Suppressor macrophage treated with lipopolysaccharide for 1 hour (primary cell): ENCODE data around the gene BLOC1S5.
"Not testable (repeated sequence)": the region's sequence is repeated elsewhere in the genome, so short reads cannot be mapped to it uniquely, and the experiment has no call there.

ENCODE experiments used
- DNase-seq, 3 donors: peaks; one replicate each; pipeline ENCODE4 v3.0.0-alpha.2; 2020 to 2022

BLOC1S5 gene

DNA sequence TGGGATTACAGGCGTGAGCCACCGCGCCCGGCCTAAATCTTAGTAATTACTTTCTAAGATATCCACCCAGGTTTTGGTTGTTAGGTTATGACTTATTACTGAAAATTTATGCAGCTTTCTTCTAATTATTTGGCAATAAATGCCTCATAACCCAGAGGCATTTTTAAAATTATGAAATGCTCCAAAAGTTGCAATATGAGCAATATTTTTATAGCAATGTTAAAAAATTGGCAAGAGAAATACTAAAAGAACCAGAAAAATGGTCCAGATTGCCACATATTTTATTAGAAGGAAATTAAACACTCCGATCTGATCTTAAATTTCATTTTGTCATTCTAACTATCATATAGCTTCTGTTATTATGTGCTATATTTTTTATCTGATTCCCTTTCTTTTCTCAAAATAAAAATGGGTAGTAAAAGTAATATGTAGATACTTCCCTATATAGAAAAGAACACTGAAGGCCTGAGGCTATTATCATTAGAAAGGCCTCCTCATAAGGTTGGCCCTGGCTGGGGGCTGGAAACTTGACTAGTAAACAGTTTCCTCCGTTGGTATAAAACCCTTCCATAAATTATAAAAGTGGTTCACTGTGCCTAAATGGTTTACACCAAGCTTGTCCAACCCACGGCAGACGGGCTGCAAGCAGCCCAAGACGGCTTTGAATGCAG is 22.1 kb downstream of the BLOC1S5 start:
- DNase-seq = peak in 2 of 3 donors; percentile 40 to 48

DNA sequence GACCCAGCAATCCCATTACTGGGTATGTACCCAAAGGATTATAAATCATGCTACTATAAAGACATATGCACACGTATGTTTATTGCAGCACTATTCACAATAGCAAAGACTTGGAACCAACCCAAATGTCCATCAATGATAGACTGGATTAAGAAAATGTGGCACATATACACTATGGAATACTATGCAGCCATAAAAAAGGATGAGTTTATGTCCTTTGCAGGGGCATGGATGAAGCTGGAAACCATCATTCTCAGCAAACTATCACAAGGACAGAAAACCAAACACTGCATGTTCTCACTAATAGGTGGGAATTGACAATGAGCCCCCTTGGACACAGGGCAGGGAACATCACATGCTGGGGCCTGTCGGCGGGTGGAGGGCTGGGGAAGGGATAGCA is 30.1 kb downstream of the BLOC1S5 start:
- not testable (repeated sequence) for DNase-seq

DNA sequence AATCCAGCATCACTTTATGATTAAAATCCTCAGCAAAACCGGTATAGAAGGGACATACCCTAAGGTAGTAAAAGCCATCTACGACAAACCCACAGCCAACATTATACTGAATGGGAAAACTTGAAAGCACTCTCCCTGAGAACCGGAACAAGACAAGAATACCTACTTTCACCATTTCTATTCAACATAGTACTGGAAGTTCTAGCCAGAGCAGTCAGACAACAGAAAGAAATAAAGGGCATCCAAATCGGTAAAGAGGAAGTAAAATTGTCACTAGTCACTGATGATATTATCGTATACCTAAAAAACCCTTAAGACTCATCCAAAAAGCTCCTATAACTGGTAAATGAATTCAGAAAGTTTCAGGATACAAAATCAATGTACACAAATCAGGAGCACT is 33.3 kb downstream of the BLOC1S5 start:
- peak in 1 of 3 donors; percentile 21 for DNase-seq

DNA sequence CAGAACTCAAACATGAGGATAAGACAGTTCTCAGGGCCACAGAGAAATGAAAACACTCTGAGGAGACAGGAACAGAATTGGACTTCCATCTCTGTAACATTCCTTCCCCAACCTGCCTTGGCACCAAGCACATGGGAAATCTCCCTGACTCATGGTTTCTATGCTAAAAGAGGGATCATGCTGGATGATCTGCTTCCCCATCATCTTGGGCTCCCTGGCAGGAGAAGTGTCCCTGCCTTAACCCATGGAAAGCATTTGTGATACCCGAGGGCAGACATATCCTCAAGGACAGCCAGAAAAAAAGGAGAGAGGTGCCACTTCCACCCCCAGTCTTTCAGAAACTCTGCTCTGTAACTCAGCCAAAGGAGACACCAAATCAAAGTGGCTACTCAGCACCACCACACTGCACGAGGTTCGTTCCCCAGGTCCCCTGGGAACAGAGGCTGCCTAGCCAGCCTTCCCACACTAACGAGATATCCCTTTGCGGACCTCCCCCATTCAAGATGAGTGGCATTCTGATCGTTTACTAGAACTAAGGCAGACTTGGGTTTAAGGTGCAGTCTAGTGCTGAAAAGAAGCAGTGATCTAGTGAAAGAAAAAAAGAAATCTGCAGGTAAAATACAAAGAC is 34.8 kb downstream of the BLOC1S5 start:
- DNase-seq = peak in 1 of 3 donors; percentile 7

DNA sequence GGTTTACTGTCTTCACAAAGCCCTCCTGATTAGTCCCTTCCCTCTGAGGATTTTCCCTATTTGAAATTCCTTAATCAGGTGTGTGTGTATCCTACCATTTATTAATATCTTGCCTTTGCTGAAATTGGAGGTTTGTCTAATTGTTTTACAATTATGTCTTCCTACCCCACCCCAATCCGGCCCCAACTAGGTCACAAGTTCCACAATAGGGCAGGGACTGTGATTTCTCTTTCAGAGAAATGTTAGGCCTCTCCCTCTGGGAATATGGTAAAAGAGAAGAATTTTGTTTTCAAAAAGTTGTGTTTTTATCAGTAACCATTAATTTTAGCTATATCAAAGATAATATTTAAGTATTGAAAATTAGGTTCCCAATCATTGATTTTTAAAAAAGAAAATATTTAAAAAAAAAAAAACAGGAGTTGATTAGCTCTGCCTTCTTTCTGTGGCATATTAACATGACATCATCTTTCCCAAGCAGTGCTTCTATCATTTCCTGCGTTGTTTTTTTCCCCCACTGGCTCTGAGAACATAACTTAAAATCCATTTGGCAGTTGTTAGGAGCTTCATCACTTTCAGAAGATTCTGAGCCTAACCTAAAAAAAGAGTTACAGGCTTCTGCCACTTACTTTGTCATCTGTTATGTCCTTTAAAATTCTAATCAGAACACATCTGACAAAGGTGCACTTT is 36.1 kb downstream of the BLOC1S5 start:
- DNase-seq = no peak

DNA sequence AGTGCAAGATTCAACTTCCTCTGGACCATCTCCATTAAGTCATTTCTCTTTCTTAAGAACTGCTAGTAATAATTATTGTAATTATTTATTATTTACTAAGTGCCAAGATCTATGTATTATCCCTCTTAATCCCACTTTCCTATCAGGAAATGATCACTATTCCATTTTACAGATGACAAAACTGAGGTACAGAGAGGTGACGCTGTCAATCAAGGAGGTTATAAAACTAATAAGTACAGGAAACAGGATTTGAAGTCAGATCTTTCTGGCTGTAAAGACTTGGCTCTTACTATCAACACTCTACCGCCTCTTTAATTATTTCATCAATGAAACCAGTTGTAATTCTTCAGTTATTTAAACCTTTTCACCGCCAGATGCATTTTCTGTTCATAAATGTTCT is 37.4 kb downstream of the BLOC1S5 start:
- DNase-seq = no peak

DNA sequence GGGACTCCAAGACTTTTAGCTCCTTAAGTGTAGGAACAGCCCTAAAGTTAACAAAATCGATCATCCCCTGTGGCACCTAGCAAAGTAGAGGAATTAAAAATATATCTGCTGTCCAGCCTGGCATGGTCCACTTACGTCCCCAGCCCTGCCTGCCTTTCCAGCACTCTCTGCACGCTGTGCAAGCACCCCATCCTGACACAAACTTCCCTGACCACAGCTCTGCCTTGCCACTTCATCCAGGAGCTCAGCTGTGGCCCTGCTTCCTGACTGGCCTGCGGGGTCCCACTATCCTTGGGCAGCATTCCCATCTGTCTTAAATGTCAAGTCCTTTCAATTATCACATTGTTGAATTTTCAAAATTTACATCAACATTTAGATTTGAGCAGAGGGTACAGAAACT is 39.0 kb downstream of the BLOC1S5 start:
- DNase-seq = no peak

DNA sequence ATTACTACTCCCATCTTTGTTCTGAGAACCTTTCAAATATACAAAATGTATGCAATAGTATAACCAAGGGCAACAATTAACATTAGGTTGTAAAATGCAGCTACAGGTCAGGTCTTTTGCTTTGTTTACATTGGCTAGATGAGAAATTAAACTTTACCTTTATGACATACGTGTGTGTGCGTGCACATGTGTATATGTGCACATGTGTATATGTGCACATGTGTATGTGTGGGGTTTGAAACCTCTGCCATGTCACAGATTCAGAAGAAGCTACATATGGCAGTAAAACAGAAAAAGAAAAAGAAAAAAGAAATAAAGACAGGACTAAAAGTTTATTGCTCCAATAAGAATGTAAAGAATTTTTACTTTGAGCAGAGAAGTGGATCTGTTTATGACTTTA is 40.6 kb downstream of the BLOC1S5 start:
- no peak for DNase-seq

DNA sequence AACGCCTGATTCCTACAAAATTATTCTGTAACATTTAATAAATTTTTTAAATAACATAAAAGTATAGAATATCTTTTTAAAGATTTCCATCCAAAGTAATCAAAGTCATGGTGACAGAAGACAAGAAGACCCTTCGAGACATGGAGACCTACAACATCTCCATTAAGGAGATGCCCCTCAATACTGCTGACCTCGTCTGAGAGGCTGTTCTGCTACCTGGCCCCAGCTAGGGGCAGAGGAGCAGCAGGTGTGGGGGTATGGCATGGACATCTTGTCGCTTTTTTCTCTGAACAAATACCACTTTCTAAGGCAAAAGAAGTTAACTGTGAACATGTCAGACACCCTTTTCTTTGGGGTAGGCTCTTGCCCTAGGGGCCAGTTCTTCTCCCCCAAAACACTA is 44.1 kb downstream of the BLOC1S5 start:
- no peak for DNase-seq

DNA sequence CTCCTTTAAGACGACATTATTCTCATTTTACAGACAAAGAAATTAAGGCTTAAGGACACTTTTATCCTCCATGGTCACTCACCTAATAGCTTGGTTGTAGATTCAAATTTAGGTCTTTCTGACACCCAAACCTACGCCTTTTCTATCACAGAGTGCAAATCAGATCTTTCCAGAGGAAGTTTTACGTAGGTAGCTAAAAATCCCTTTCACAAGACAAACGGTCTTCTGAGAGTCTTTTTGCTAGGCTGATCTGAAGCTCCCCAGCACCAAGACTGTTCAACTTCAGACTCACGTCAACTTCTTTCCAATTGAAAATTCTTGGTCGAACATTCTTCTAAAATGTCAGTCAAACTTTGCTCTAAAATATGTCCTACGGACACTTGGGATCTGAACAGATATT is 46.5 kb downstream of the BLOC1S5 start:
- no peak for DNase-seq

DNA sequence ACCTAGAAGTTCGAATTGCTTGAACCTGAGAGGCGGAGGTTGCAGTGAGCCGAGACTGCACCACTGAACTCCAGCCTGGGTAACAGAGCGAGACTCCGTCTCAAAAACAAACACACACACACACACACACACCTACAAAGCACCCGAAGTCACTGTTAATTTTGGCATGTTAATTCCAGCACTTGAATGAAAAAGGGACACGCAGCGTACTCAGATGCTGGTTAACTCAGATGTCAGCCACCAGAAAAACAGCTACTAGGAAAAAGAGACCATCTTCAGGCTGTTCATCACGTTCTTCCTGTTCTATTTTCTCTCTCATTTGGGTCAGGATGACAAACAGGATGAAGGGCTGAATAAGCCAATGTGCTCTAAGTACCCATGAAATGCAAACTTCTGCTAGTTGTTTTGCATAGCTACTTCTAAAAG is 46.9 kb downstream of the BLOC1S5 start:
- DNase-seq = no peak

DNA sequence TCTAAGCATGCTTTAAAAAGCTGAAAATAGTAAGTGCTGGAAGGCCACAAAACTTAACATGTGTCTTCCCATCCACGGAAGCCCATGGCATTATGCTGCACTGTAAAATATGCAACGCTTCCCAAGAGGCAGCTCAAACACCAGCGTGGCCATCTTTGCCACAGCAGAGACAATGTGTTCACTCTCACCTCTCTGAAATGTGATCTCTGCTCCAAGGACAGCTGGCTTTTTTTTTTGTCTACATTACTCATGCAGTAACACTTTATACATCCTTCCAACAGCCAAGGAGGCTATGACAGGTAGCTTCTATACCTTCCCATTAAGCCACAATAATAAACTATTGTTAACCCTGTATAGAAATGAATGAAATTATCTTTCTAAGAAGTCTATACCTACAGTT is 49.2 kb downstream of the BLOC1S5 start:
- no peak for DNase-seq

DNA sequence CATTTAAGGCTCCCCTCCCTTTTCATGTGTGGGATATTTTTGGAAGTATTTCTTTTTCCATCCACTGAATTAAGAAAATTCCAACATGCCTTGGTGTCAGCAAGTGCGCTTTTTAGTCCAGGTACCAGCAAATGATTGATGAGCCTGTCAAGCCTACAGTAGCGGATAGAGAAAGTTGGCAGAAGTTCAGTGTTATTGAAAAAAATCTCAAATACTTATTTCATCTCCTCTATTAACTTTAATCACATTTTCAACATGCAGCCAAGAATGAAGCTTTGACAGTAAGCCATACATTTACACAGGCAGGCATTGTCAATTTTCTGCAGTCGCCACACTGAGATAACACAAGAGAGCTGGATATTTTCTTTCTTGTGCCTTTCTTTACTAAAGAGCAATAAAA is 50.4 kb downstream of the BLOC1S5 start:
- DNase-seq = no peak

DNA sequence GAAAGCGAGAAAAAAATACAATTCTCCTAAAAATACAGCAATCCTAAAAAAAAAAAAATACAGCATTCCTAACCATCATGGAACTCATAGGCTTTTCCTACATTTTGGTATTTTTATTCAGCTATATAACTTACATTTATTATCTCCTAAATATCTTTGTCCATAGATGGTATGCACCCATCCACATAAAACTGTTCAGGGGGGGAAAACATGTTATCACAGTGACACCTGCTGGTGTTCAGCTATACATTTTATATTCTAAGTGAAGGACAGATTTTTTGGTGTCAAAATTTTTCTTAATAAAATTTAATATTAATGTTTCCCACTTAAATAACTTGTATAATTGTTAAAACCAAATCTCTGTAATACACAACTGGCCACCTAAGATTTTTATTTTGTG is 58.0 kb downstream of the BLOC1S5 start:
- DNase-seq = peak; percentile 39 to 54 (median 43)

DNA sequence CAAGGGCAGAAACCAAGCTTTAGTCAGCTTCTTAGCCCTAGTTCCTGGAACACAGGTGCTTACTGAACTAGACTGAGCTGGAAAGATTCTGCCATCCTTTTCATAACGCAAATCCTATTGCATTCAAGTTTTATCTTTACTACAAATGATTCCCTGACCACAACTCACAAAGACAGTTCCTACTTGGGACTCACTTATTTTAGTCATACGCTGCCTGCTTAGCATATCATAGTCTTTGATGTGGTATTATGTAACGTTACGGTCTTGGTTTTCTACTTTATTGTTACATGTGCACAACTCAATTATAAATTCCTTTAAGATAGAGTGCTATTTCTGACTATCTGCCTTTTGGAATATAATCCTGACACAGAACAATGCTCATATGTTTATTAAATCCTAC is 59.1 kb downstream of the BLOC1S5 start:
- no peak for DNase-seq

DNA sequence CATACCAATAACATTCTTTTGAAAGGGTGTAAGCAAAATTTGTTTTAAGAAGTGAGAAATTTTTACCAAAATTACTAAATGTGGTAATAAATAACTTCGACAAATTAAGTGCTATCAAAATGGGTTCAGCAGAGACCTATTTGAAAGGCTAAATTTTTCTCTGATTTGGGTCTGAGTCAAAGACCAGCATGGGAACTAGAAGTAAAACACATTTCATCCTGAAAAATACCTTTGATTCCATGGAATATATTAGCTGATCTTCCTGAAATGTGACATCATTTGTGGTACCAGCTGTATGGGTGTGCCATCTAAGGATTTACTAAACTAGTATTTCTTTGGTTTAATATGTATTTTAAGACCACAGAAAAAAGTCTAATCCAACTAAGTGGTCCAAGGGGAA is 63.6 kb downstream of the BLOC1S5 start:
- DNase-seq = no peak

DNA sequence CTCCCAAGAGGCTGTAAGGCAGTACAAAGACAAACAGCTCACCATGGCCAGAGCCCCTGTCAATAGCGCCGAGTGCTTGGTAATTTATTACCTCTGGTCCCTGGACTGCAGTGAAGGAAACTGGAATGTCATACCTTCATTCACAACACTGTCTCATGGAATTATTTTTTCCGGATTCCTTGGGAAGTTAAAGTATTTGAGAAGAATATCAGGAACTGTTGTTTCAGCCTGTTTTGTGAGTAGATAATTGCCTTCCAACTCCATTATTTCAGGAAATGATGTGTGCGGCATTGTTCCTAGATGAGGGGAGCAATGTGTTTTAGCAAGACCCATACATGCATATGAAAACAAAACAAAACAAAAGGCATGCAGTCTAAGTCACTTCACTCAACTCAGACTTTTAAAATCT is 64.0 kb downstream of the BLOC1S5 start:
- DNase-seq = no peak

DNA sequence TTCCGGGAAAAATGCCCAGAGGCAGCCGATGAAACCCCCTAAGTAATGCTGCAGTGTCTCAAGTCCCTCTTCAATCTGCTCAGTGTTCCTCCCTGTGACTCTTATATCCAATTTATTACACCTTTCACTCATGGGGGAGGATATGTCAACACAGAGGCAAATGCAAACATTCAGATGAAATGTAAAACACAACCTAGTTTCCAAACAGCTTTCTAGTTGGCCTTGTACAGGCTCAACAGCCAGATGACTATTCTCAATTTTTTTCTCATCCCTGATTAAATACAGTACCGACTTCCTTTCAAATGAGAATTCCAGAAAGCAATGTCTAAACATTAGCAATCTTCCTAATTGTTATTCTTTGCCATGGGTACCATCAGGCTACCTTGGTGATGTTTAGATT is 65.0 kb downstream of the BLOC1S5 start:
- DNase-seq = no peak

DNA sequence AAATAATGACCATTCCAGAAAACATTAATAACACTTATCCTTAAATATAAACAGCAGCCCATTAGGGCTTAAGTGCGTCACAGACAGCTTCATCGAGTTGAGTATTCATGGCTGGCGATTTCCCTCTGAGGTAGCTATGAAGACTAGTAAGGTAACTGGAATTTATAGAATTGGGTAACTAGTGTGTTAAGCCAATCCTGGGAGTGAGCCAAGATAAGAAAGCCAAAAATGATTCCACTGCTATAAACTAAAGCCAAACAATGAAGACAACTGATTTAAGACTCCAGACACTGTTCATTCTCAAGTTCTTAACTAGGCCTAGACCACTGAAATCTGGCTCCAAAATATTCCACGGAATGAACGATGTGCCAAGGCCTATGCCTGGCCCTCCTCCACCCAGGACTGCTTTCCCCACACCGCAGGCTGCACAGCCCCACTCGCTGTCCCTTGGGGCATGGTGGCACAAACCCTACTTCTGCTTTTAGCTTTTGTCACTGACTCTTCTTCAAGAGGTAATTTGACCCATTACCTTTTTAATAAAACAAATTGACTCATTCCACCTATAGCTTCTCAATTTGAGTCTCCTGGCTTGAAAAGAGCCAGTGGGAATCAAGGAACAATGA is 66.0 kb downstream of the BLOC1S5 start:
- DNase-seq = no peak

DNA sequence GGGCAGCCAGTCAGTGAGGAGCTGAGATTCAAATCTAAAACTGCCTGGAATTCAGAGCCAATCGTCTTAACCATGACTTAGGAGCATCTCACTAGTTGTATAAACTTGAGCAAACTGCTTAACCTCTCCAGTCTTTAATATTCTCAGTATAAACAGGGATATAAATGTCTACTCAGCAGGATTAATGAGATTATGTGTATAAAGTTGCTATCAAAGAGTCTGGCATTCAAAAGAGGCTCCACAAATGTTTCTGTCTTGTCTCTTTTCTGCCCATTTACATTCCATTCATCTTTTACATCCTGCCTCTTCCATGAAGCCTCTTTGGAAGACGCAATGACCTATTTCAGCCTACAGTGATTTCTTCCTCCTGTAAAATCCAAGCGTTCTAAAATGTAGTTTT is 66.9 kb downstream of the BLOC1S5 start:
- no peak for DNase-seq

DNA sequence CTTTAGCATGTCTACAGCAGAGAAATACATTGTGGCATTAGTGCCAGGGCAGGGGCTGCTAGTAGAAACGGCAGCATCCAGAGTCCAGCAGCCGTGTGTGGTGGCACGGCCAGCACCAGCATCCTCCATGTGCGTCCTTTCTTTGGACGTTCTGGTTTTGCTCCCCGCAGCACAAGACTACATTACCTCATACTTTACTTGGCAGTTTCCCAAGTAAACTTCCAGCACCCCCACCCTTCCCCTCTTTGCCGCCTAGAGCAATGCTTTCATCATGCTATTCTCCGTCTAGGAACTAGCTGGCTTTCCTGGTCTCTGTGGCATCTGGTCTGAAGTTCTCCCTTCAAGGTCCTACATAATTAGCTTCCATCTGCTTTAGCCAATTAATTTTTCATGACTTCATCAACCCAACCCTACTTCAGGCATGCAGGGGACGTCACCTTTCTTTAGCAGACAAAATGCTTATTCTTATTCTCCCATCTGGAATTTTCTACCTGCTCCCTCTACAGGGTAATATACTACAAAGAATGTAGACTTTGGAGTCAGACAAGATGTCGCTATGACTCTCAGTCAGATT is 67.6 kb downstream of the BLOC1S5 start:
- peak; percentile 8 to 24 (median 16) for DNase-seq

DNA sequence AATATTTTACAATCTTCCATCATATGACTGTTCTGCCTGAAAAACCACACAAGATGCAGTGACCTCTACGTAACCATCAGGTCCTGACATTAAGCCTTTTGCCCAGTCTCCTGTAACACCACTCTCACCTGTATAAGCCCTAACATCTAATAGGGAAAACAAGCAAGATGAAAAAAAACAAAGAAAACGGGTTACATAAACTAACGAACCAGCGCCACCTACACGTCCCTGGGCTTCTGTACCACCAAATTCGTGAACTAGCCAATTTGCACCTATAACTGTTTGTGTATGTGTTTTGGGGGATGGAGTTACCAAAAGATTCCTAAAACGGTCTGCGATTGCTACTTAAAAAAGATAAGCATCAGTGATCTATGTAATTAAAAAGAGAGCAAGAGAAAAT is 70.2 kb downstream of the BLOC1S5 start:
- no peak for DNase-seq

DNA sequence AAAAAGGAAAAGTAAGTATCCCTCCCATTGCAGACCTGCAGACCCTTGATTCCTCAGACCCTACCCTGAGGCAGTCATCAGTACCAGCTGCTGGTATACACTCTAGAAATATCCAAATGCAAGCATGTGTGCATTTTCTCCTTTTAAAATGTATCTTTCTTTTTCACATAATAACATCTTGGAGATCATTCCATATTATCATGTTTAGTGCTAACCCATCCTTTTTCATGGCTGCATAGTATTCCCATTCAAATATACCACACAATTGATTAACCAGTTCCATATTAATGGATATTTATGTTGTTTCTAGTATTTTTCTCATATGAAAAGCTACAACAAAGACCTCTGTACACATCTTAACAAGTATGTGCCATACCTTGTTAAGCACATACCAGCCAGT is 70.8 kb downstream of the BLOC1S5 start:
- no peak for DNase-seq
